ENCODE results near the gene ADAM10. TPM values are rescaled to one million over a fixed set of nuclear protein-coding genes. Genes with fewer than 3 reads are reported as not detected.

ADAM10 gene
- total RNA-seq, 1 donor from 2014 or later = 44.6 TPM

- Histone ChIP-seq H3K27me3 (no peaks in the 10 kb centered on the region), H3K4me3 (no peak overlapping the region), H3K27ac (peak overlapping the region; percentile 12 to 36), H3K9me3 (no peaks in the 10 kb centered on the region), H3K36me3 (no peaks in the 10 kb centered on the region), H3K4me1 (peaks cover 0 to 16% of the 10 kb centered on the region in 2 donors)
- no peak for DNase-seq (ENCODE audit: low spot score in 2 of 2)
- intact Hi-C loops (cut with DNase I) = loop anchor here (5.0 kb wide), 2 partner anchors 55 to 215 kb away; no protein-coding TSS in a partner anchor
- TF ChIP-seq CTCF (IDR thresholded peaks at IDR 0.05) = no peak
Observed at GRCh38 chr15:58547628-58548307, 201.7 kb downstream of the ADAM10 start.

- Histone ChIP-seq H3K36me3 (no peaks in the 10 kb centered on the region), H3K4me3 (no peak overlapping the region), H3K4me1 (peaks cover 0 to 10% of the 10 kb centered on the region in 2 donors), H3K27me3 (no peaks in the 10 kb centered on the region), H3K9me3 (no peaks in the 10 kb centered on the region), H3K27ac (peak overlapping the region; percentile 29 to 44)
- no peak for TF ChIP-seq CTCF (IDR thresholded peaks at IDR 0.05)
- DNase-seq (ENCODE audit: low spot score in 2 of 2) = peak in 1 of 2 donors; percentile 88
- intact Hi-C loops (cut with DNase I) = loop anchor here (5.0 kb wide), 2 partner anchors 55 to 215 kb away; no protein-coding TSS in a partner anchor
Observed at GRCh38 chr15:58546635-58547627, 202.6 kb downstream of the ADAM10 start.

GRCh38 chr15:58546066-58546591 is 203.4 kb downstream of the ADAM10 start:
- Histone ChIP-seq H3K27ac (peak overlapping the region; percentile 44 to 51), H3K4me3 (no peak overlapping the region), H3K9me3 (no peaks in the 10 kb centered on the region), H3K27me3 (no peaks in the 10 kb centered on the region), H3K36me3 (no peaks in the 10 kb centered on the region), H3K4me1 (peaks cover 0 to 10% of the 10 kb centered on the region in 2 donors)
- no peak for TF ChIP-seq CTCF (IDR thresholded peaks at IDR 0.05)
- intact Hi-C loops (cut with DNase I) = loop anchor here (5.0 kb wide), 2 partner anchors 54 to 214 kb away; no protein-coding TSS in a partner anchor
- no peak for DNase-seq (ENCODE audit: low spot score in 2 of 2)

GRCh38 chr15:58545307-58546065 is 204.0 kb downstream of the ADAM10 start:
- H3K36me3 ChIP-seq = no peaks in the 10 kb centered on the region

More at GRCh38 chr15:58545307-58546065, 204.0 kb downstream of the ADAM10 start:
- Histone ChIP-seq H3K4me1 (peaks cover 0 to 10% of the 10 kb centered on the region in 2 donors), H3K27me3 (no peaks in the 10 kb centered on the region), H3K4me3 (no peak overlapping the region), H3K9me3 (no peaks in the 10 kb centered on the region), H3K27ac (peak overlapping the region in 1 of 2 donors; percentile 51)
- DNase-seq (ENCODE audit: low spot score in 2 of 2) = no peak
- intact Hi-C loops (cut with DNase I) = loop anchor here (5.0 kb wide), 2 partner anchors 53 to 213 kb away; no protein-coding TSS in a partner anchor
- no peak for TF ChIP-seq CTCF (IDR thresholded peaks at IDR 0.05)
